DMS153 treated with DMSO at 0.1 percent for 48 hours (cell line): Measurements from ENCODE around the gene MEF2D.

Experiments
- DNase-seq: peaks from one replicate; lab custom pipeline; 2025; ENCODE audit not compliant: unreplicated experiment; lab: John Stamatoyannopoulos, UW

The MEF2D gene

DNA sequence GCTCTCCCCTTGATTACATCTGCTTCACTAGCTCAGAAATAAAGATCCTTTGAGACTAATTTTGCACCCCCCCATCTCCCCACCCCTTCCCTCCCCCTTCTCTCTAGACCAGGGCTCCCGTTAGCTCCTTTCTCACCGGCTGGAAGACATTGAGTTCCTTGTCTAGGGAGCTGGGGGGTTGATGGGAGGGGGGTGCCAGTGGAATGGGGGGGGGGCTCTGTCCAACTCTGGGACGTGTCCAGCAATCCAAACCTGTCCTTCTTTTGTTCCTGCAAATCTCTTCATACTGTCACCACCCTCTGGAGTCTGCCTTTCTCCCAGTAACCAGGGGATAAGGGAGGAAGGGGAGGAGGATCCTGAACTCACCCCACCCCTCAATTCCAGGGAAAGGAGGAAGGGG, 69.7 kb downstream of the MEF2D start:
- DNase-seq, result no peak

- DNase-seq, result no peak
Observed at GRCh38 chr1:156430303-156430702, 70.3 kb downstream of the MEF2D start.

- no peak for DNase-seq
Observed at GRCh38 chr1:156429313-156430060, 71.1 kb downstream of the MEF2D start.

DNA sequence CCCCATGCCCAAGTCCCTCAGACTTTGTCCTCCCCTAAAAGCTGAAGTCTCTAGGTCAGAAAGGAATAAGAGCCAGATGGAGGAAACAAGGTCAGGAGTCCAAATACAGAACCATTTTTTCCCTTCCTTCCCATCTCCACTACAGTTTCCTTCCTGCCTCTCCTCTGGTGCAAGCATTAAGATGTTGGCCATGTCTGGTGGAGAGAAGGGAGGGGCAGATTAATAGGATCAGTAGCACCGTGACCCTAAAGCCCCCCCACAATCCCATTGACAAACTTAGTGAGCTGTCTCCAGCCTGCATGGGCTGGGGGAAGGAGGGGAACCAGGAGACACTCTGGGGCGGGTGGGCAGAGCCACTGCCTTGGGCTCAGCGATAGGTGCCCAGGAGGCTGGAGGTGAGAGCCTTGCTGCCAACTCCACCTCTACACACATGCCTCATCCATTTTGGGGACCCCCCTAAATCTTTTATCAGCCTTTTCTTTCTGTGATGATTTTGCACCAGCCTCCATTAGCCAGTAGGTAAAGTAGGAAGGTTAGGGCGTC, 71.8 kb downstream of the MEF2D start:
- DNase-seq, result no peak

- no peak for DNase-seq
Observed at GRCh38 chr1:156427957-156428356, 72.6 kb downstream of the MEF2D start.

GRCh38 chr1:156425943-156426342, 74.6 kb downstream of the MEF2D start:
- DNase-seq, result no peak

- DNase-seq, result no peak
Observed at GRCh38 chr1:156424806-156425432, 75.7 kb downstream of the MEF2D start.

DNA sequence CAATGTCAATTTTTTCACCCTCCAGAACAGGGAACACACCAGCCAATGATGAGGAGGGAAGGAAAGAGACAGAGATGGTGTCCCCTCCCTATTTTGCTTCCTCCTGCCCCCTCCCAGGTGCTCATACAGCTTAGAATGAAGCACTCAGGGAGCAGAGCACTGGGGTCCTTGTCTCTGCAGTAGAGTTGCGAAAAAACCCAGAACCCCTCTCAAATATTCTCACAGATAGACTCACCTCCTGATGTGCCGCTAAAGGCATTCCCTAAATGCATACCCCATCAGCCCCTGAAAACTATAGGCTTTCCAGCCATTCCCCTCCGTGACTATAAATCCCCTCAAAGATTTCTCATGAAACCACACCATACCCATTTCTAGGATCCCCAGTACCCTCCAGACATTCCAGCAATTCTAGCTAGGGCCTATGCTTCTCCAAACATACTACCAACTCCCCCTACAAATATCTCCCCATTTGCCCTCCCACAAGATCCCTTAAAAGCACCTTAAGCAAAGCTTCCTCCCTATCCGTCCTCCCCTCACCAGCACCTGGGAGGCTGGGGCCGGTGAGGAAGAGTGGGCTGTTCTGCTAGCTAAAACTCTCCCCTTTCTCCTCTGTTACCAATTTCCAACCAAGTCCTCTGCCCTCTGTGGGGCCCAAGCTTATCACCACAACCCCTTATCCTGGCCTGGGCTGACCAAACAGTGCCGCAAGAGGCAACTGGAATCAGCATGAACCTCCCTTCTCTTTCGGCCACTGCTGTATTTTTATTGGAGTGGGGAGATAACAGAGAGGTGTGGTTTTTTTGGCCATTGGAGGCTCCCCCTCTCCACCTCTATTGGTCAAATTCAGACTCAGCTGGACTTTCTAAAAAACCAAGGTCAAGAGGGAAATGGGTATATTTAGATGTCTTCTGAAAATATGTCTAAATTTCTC, 76.9 kb downstream of the MEF2D start:
- no peak for DNase-seq

- no peak for DNase-seq
Observed at GRCh38 chr1:156422602-156423091, 77.9 kb downstream of the MEF2D start.

- no peak for DNase-seq
Observed at GRCh38 chr1:156421939-156422601, 78.5 kb downstream of the MEF2D start.

GRCh38 chr1:156421062-156421938, 79.3 kb downstream of the MEF2D start:
- peak; percentile 89 for DNase-seq

DNA sequence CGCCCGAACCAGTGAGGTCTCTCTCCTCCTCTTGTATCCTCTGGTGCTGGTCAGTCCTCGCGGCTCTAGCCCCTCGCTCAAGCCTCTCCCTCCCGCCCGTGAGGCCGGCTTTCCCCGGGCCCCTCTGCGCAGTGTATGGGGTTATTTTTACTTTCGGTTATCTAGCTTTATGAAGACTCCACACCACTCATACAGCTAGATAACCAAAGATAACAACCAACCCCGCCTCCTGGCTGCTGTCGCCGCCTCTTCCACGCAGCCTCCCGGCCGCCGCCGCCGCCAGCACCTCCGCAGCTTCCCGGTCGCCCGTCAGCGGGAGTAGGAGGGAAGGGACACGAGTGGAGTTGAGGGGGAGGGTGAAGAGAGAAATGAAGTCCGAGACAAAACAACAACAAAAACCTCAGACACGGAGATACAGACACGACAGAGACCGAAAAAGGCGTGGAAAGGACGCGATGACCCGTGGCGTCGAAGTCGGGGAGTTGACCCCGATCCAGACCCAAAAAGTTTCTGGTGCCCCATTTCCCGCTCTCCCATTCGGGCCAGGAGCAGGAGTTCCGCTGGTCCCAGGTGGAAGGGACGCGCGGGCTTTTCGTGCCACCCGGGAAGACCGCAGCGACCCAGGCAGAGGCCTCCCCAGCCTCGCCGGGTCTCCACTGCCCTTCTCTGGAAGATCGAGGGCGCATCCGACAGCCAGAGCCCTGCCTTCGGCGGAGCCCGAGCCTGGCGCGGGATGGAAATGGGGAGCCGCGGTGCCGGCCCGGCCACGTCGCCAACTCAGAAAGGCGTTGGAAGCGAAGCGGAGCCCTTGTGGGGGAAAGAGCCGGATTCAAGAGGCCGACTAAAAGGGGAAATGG, 80.1 kb downstream of the MEF2D start:
- no peak for DNase-seq

DNA sequence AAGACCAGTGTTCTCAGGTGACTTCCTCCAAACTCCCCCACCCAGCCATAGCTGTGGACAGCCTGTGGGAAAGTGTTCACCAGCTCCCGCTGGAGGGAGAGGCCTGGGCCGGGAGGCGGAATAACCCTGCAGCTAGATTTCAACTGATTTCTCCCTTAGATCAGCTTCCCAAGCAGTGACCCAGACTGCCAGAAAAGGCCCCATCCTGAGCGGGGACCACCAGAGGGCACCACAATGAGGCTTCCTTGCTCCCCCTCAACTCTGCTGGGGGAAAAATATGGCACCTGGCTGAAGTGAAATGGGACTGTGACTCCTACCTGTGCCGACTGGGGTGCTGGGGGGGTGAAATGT, 80.7 kb downstream of the MEF2D start:
- no peak for DNase-seq

- no peak for DNase-seq
Observed at GRCh38 chr1:156418416-156419070, 82.0 kb downstream of the MEF2D start.

- DNase-seq, result no peak
Observed at GRCh38 chr1:156417401-156418020, 83.1 kb downstream of the MEF2D start.

- DNase-seq, result no peak
Observed at GRCh38 chr1:156416993-156417392, 83.6 kb downstream of the MEF2D start.

GRCh38 chr1:156414461-156415064, 86.0 kb downstream of the MEF2D start:
- DNase-seq, result no peak
